GM21515 (cell line): Measurements from ENCODE around the gene DSCAML1.

Experiments used
- ATAC-seq: cut with Tn5 transposase; IDR thresholded peaks from one replicate; pipeline ENCODE4 v1.9.1; 2021; ENCODE audit not compliant: unreplicated experiment

The DSCAML1 gene

GRCh38 chr11:117594721-117595120 is 202.3 kb downstream of the DSCAML1 start:
- ATAC-seq = no peak

GRCh38 chr11:117593065-117593464 is 204.0 kb downstream of the DSCAML1 start:
- no peak for ATAC-seq

GRCh38 chr11:117591316-117592039 is 205.5 kb downstream of the DSCAML1 start:
- ATAC-seq = no peak

- no peak for ATAC-seq
These were observed 208.0 kb downstream of the DSCAML1 start for GRCh38 chr11:117589063-117589462.

GRCh38 chr11:117588166-117588810 is 208.7 kb downstream of the DSCAML1 start:
- ATAC-seq = no peak

GRCh38 chr11:117587416-117587815 is 209.6 kb downstream of the DSCAML1 start:
- ATAC-seq = no peak

- no peak for ATAC-seq
These were observed 210.6 kb downstream of the DSCAML1 start for GRCh38 chr11:117586392-117586791.

- no peak for ATAC-seq
These were observed 211.4 kb downstream of the DSCAML1 start for GRCh38 chr11:117585631-117586030.

- ATAC-seq = no peak
These were observed 212.8 kb downstream of the DSCAML1 start for GRCh38 chr11:117584056-117584830.

- no peak for ATAC-seq
These were observed 213.8 kb downstream of the DSCAML1 start for GRCh38 chr11:117583063-117583801.

GRCh38 chr11:117582433-117582832 is 214.6 kb downstream of the DSCAML1 start:
- no peak for ATAC-seq

- no peak for ATAC-seq
These were observed 216.2 kb downstream of the DSCAML1 start for GRCh38 chr11:117580866-117581265.

GRCh38 chr11:117579161-117579560 is 217.9 kb downstream of the DSCAML1 start:
- ATAC-seq = no peak

GRCh38 chr11:117575856-117576255 is 221.2 kb downstream of the DSCAML1 start:
- no peak for ATAC-seq

- no peak for ATAC-seq
These were observed 222.5 kb downstream of the DSCAML1 start for GRCh38 chr11:117574551-117574950.

GRCh38 chr11:117573326-117573725 is 223.7 kb downstream of the DSCAML1 start:
- no peak for ATAC-seq

GRCh38 chr11:117572671-117573070 is 224.3 kb downstream of the DSCAML1 start:
- ATAC-seq = no peak

- ATAC-seq = no peak
These were observed 224.9 kb downstream of the DSCAML1 start for GRCh38 chr11:117572129-117572528.

- ATAC-seq = no peak
These were observed 226.3 kb downstream of the DSCAML1 start for GRCh38 chr11:117570701-117571100.

GRCh38 chr11:117569911-117570310 is 227.1 kb downstream of the DSCAML1 start:
- no peak for ATAC-seq

GRCh38 chr11:117565709-117566108 is 231.3 kb downstream of the DSCAML1 start:
- ATAC-seq = no peak
